ENCODE data around the gene EPB41L4A. TPM values are rescaled to one million over a fixed set of nuclear protein-coding genes. Genes with fewer than 3 reads are reported as not detected.

The EPB41L4A gene
- total RNA-seq, 1 donor from 2014 or later: not detected

- H3K27me3 Mint-ChIP-seq (ENCODE audit: insufficient read depth): peaks cover 3% of the 10 kb centered on the region
- no peaks in the 10 kb centered on the region for H3K36me3 Mint-ChIP-seq (ENCODE audit: low read depth)
- H3K27ac Mint-ChIP-seq: no peak overlapping the region
- intact Hi-C loops (cut with micrococcal nuclease): no loop called here
- no peak for DNase-seq (ENCODE audit: low spot score)
- H3K9me3 Mint-ChIP-seq: no peaks in the 10 kb centered on the region
- no peak overlapping the region for H3K4me3 Mint-ChIP-seq
- no peaks in the 10 kb centered on the region for H3K4me1 Mint-ChIP-seq (ENCODE audit: low read depth)
Observed at GRCh38 chr5:112279082-112279481, 140.0 kb downstream of the EPB41L4A start.

DNA sequence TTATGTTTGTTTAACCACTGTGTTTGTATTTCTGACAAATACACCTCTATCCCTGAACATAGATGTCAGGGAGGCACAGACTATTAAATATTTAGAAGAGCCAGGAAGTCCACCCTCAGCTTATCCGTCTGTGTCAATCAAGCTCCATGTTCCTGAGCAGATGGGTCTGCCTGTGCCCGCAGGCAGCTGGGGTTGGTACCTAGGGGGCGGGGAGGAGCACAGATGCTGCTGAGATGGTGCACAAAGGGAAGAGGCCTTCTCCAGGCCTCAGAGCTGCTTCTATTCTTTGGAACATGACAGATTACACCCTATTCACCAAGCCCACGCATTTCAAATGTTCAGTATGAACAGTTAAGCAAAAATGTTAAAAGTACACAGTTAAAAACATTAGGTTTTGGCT lies 142.1 kb downstream of the EPB41L4A start:
- Mint-ChIP-seq H3K4me1 (ENCODE audit: low read depth) (no peaks in the 10 kb centered on the region), H3K36me3 (ENCODE audit: low read depth) (no peaks in the 10 kb centered on the region)
- DNase-seq (ENCODE audit: low spot score): no peak

DNA sequence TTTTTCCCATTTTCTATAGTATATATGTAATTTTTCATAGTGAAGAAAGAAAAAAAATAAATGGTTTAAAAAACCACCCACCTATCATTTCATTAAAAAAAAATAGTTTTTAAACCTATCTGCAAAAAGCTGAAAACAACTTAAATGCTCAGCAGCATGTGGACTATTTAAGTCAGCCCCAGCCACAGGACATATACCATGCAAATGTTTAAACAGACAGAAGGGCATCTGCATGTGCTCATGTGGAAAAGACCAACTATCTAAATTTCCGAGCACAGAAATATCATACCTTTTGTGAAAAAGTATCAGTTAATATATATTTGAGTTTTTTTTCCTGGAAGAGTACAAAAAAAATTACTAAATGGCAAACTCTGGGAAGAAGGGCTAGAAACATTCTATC lies 143.4 kb downstream of the EPB41L4A start:
- Mint-ChIP-seq H3K4me1 (ENCODE audit: low read depth) (no peaks in the 10 kb centered on the region), H3K27ac (no peak overlapping the region), H3K4me3 (no peak overlapping the region), H3K36me3 (ENCODE audit: low read depth) (no peaks in the 10 kb centered on the region), H3K27me3 (ENCODE audit: insufficient read depth) (peaks cover under 1% of the 10 kb centered on the region), H3K9me3 (no peaks in the 10 kb centered on the region)
- DNase-seq (ENCODE audit: low spot score): no peak
- intact Hi-C loops (cut with micrococcal nuclease): no loop called here

More for the DNA sequence above, 142.1 kb downstream of the EPB41L4A start:
- intact Hi-C loops (cut with micrococcal nuclease): no loop called here
- Mint-ChIP-seq H3K27me3 (ENCODE audit: insufficient read depth) (peaks cover 3% of the 10 kb centered on the region), H3K4me3 (no peak overlapping the region), H3K9me3 (no peaks in the 10 kb centered on the region), H3K27ac (no peak overlapping the region)

DNA sequence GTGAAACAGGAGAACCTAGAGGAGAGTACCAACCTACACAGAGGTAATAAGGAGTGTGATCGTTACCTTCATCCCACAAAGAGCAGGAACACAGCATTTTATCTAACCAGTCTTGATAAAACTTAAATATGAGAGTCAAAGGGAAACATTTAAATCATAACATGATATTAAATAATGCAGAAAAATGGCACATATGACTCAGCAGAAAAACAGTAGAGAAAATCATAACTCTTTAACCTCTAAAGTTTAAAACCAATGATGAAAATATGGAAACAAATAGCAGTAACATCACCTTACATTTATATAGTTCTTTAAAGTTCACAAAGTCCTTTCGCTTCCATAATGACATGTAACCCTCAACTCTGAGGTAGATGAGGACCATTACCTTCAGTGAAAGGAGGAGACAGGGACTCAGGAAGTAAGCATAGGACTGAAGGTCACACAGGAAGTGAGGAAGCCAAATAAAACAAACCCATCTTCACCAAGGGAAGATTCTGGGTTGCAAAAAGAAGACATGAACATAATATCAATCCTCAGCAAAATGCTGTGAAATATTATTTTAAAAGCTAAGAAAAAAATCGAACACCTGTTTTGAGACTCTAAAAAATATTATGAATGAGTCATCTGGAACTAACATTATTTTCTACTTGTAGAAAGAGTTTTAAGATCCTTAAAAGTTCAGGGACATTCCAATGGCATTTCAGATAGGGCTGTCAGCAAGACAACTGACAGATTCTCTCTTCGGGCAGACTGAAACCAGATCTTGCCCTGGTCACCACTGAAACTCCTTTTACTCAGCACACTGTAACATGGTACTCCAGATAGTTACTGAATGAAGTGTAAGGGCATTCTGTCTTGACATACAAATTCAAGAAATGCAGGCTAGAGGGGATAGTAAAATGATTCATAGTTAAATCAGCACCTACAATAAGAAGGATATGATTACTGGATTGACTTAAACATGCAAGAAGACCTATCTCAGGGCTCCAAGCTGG lies 148.5 kb downstream of the EPB41L4A start:
- Mint-ChIP-seq H3K9me3 (no peaks in the 10 kb centered on the region), H3K27me3 (ENCODE audit: insufficient read depth) (peaks cover 4% of the 10 kb centered on the region), H3K4me3 (no peak overlapping the region), H3K4me1 (ENCODE audit: low read depth) (no peaks in the 10 kb centered on the region), H3K27ac (no peak overlapping the region), H3K36me3 (ENCODE audit: low read depth) (no peaks in the 10 kb centered on the region)
- intact Hi-C loops (cut with micrococcal nuclease): no loop called here
- DNase-seq (ENCODE audit: low spot score): no peak

GRCh38 chr5:112267231-112267630 lies 151.8 kb downstream of the EPB41L4A start:
- Mint-ChIP-seq H3K4me3 (no peak overlapping the region), H3K27me3 (ENCODE audit: insufficient read depth) (peaks cover 4% of the 10 kb centered on the region), H3K27ac (no peak overlapping the region), H3K36me3 (ENCODE audit: low read depth) (no peaks in the 10 kb centered on the region), H3K9me3 (no peaks in the 10 kb centered on the region), H3K4me1 (ENCODE audit: low read depth) (no peaks in the 10 kb centered on the region)
- intact Hi-C loops (cut with micrococcal nuclease): no loop called here
- no peak for DNase-seq (ENCODE audit: low spot score)

GRCh38 chr5:112264666-112265065 lies 154.4 kb downstream of the EPB41L4A start:
- no peak for DNase-seq (ENCODE audit: low spot score)
- Mint-ChIP-seq H3K36me3 (ENCODE audit: low read depth) (no peaks in the 10 kb centered on the region), H3K9me3 (no peaks in the 10 kb centered on the region), H3K27me3 (ENCODE audit: insufficient read depth) (peaks cover 7% of the 10 kb centered on the region), H3K27ac (no peak overlapping the region), H3K4me1 (ENCODE audit: low read depth) (no peaks in the 10 kb centered on the region), H3K4me3 (no peak overlapping the region)
- intact Hi-C loops (cut with micrococcal nuclease): no loop called here

GRCh38 chr5:112264151-112264550 lies 154.9 kb downstream of the EPB41L4A start:
- no peak for DNase-seq (ENCODE audit: low spot score)
- intact Hi-C loops (cut with micrococcal nuclease): no loop called here
- Mint-ChIP-seq H3K27ac (no peak overlapping the region), H3K36me3 (ENCODE audit: low read depth) (no peaks in the 10 kb centered on the region), H3K4me3 (no peak overlapping the region), H3K4me1 (ENCODE audit: low read depth) (no peaks in the 10 kb centered on the region), H3K27me3 (ENCODE audit: insufficient read depth) (peaks cover 7% of the 10 kb centered on the region), H3K9me3 (no peaks in the 10 kb centered on the region)

GRCh38 chr5:112263469-112263868 lies 155.6 kb downstream of the EPB41L4A start:
- peaks cover 4% of the 10 kb centered on the region for H3K27me3 Mint-ChIP-seq (ENCODE audit: insufficient read depth)

GRCh38 chr5:112258571-112258970 lies 160.5 kb downstream of the EPB41L4A start:
- no peak overlapping the region for H3K27ac Mint-ChIP-seq
- no peaks in the 10 kb centered on the region for H3K36me3 Mint-ChIP-seq (ENCODE audit: low read depth)
- intact Hi-C loops (cut with micrococcal nuclease): no loop called here
- H3K9me3 Mint-ChIP-seq: no peaks in the 10 kb centered on the region
- peaks cover 8% of the 10 kb centered on the region for H3K27me3 Mint-ChIP-seq (ENCODE audit: insufficient read depth)
- H3K4me3 Mint-ChIP-seq: no peak overlapping the region
- H3K4me1 Mint-ChIP-seq (ENCODE audit: low read depth): no peaks in the 10 kb centered on the region
- no peak for DNase-seq (ENCODE audit: low spot score)

More at GRCh38 chr5:112263469-112263868, 155.6 kb downstream of the EPB41L4A start:
- DNase-seq (ENCODE audit: low spot score): no peak
- intact Hi-C loops (cut with micrococcal nuclease): no loop called here
- Mint-ChIP-seq H3K27ac (no peak overlapping the region), H3K36me3 (ENCODE audit: low read depth) (no peaks in the 10 kb centered on the region), H3K4me1 (ENCODE audit: low read depth) (no peaks in the 10 kb centered on the region), H3K9me3 (no peaks in the 10 kb centered on the region), H3K4me3 (no peak overlapping the region)

- no peaks in the 10 kb centered on the region for H3K9me3 Mint-ChIP-seq
- no peak overlapping the region for H3K27ac Mint-ChIP-seq
- no peaks in the 10 kb centered on the region for H3K4me1 Mint-ChIP-seq (ENCODE audit: low read depth)
- peaks cover 8% of the 10 kb centered on the region for H3K27me3 Mint-ChIP-seq (ENCODE audit: insufficient read depth)
- no peak overlapping the region for H3K4me3 Mint-ChIP-seq
- DNase-seq (ENCODE audit: low spot score): no peak
- H3K36me3 Mint-ChIP-seq (ENCODE audit: low read depth): no peaks in the 10 kb centered on the region
- intact Hi-C loops (cut with micrococcal nuclease): no loop called here
Observed at GRCh38 chr5:112257976-112258375, 161.1 kb downstream of the EPB41L4A start.

- Mint-ChIP-seq H3K4me1 (ENCODE audit: low read depth) (no peaks in the 10 kb centered on the region), H3K9me3 (no peaks in the 10 kb centered on the region), H3K27ac (no peak overlapping the region), H3K27me3 (ENCODE audit: insufficient read depth) (peaks cover 8% of the 10 kb centered on the region), H3K4me3 (no peak overlapping the region), H3K36me3 (ENCODE audit: low read depth) (no peaks in the 10 kb centered on the region)
- intact Hi-C loops (cut with micrococcal nuclease): no loop called here
- DNase-seq (ENCODE audit: low spot score): no peak
Observed at GRCh38 chr5:112257005-112257404, 162.1 kb downstream of the EPB41L4A start.

DNA sequence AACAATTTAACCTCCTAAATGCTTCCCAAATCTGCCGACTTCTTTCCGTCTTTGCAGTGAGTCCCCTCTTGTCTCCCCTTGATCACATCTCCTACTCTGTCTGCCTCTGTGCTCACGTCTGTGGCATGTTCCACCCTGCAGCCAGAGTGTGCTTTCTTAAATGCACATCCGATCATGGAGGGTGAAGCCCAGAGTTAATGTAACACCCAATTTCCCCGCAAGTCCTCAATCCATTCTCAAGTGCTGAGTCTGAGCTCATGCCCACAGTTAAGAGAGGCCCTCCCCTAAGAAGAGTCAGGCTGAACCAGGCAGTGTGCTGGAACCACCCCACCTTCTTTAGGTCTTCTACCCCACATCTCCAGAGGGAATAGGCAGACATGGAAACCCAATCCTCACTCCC lies 164.8 kb downstream of the EPB41L4A start:
- intact Hi-C loops (cut with micrococcal nuclease): no loop called here
- H3K4me3 Mint-ChIP-seq: no peak overlapping the region

DNA sequence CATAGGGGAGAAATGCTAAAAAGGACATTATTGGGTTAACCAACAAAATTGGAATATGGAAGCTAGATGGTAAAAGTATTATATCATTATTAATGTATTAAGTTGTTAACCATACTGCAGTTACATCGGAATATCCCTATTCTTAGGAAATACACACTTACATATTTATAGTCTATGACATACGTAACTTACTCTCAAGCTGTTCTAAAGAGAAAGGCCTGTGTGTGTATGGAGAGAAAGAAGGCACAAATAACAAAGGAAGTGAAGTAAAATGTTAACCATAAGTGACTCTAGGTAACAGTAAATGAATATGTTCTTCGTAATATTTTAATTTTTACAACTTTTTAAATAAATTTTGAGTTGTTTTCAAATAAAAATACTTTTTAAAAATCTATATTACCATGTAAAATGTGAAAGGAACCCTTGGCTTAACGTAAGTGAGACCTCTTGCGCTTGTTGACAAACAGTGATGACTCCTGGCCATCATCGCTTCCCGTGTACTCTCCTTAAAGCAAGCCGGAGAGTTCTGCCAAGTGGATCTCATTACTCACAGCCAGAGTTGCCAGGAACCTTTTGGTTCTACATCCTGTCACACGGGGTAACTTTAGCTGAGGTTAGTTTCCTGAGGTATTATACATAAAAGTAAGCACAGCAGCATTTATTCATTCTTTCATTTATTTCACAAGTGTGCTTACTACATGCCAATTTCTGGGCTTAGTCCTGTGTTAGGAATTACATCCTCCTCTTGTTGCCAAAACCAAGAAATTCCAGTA lies 165.4 kb downstream of the EPB41L4A start:
- Mint-ChIP-seq H3K36me3 (ENCODE audit: low read depth) (no peaks in the 10 kb centered on the region), H3K27ac (no peak overlapping the region), H3K4me1 (ENCODE audit: low read depth) (no peaks in the 10 kb centered on the region), H3K4me3 (no peak overlapping the region), H3K27me3 (ENCODE audit: insufficient read depth) (peaks cover 6% of the 10 kb centered on the region), H3K9me3 (no peaks in the 10 kb centered on the region)
- no peak for DNase-seq (ENCODE audit: low spot score)
- intact Hi-C loops (cut with micrococcal nuclease): no loop called here

More for the DNA sequence above, 164.8 kb downstream of the EPB41L4A start:
- H3K36me3 Mint-ChIP-seq (ENCODE audit: low read depth): no peaks in the 10 kb centered on the region
- H3K27me3 Mint-ChIP-seq (ENCODE audit: insufficient read depth): peaks cover 4% of the 10 kb centered on the region
- no peak for DNase-seq (ENCODE audit: low spot score)
- H3K4me1 Mint-ChIP-seq (ENCODE audit: low read depth): no peaks in the 10 kb centered on the region
- H3K9me3 Mint-ChIP-seq: no peaks in the 10 kb centered on the region
- no peak overlapping the region for H3K27ac Mint-ChIP-seq
